ENCODE results near the gene RFX8.

Gene RFX8

DNA sequence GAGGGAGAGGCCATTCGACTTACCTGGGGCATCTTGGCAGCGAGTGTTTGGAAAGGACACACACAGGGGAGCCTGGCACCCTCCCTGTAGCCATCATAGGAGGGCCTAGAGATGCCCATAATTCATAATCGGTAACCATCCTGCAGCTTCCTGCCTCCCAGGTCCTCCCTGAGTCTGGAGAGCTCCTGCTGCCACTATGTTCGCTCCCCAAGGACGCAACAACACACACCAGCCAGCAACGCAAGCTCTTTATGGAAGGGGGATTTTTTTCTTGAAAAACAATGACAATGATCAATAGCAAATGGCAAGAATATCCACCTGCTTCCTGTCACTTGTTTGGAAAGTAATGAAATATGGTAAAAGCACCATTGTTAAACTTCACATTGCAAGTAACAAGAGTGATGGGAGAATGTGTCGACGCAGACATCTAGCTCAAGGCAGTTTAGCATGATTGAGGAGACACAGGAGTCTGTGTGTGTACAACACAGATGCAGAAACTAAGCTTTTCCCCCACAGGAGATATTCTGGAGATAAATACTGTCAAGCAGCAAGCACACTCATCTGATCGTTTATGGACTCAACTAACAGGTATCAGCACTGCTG is 62.7 kb downstream of the RFX8 start:
- no peak for DNase-seq (ENCODE audit: low read depth)
- TF ChIP-seq, protein P1, sequence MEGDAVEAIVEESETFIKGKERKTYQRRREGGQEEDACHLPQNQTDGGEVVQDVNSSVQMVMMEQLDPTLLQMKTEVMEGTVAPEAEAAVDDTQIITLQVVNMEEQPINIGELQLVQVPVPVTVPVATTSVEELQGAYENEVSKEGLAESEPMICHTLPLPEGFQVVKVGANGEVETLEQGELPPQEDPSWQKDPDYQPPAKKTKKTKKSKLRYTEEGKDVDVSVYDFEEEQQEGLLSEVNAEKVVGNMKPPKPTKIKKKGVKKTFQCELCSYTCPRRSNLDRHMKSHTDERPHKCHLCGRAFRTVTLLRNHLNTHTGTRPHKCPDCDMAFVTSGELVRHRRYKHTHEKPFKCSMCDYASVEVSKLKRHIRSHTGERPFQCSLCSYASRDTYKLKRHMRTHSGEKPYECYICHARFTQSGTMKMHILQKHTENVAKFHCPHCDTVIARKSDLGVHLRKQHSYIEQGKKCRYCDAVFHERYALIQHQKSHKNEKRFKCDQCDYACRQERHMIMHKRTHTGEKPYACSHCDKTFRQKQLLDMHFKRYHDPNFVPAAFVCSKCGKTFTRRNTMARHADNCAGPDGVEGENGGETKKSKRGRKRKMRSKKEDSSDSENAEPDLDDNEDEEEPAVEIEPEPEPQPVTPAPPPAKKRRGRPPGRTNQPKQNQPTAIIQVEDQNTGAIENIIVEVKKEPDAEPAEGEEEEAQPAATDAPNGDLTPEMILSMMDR (IDR thresholded peaks at IDR 0.05; ENCODE audit: insufficient read depth, low read depth, low read length, missing control alignments) = no peak
- H3K4me3 ChIP-seq (ENCODE audit: low read length) = no peak overlapping the region

DNA sequence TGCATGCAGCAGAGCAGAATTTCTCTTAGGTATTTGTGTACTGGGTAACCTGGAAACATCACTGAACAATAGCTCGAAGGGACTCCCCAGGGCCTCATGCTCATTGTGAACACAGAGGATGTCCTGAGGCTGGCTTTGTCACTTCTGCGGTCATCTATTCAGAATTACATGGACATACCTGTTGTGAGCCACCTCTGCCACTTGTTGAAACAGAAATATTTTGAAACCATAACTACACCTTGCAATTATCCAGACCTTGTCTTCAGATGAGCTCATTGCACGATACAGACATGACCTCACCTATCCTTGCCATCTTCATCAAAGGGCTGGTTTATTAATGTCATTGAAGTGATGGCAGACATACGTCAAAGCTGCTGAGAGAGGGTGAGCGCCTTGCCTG is 64.2 kb downstream of the RFX8 start:
- TF ChIP-seq, protein P1 (IDR thresholded peaks at IDR 0.05; ENCODE audit: insufficient read depth, low read depth, low read length, missing control alignments) = no peak
- DNase-seq (ENCODE audit: low read depth) = peak; percentile 66

DNA sequence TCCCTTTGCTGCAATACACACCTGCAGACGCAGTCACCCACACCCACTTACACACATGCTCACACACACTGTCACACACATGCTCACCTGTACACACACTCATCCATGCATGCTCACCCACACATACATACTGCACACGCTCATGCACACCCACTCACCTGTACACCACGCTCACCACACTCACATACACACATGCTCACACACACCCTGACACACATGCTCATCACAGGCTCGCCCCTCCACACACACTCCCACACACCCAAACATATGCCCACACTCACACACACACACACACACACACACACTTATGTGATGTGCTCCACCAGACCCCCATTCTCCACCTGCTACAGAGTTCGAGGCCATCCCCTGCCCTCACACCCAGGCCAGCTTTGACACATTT is 64.8 kb downstream of the RFX8 start:
- no peak for DNase-seq (ENCODE audit: low read depth)
- TF ChIP-seq, protein P1 (IDR thresholded peaks at IDR 0.05; ENCODE audit: insufficient read depth, low read depth, low read length, missing control alignments) = no peak
- H3K4me3 ChIP-seq (ENCODE audit: low read length) = no peak overlapping the region

More for the DNA sequence above, 64.2 kb downstream of the RFX8 start:
- no peak overlapping the region for H3K4me3 ChIP-seq (ENCODE audit: low read length)

DNA sequence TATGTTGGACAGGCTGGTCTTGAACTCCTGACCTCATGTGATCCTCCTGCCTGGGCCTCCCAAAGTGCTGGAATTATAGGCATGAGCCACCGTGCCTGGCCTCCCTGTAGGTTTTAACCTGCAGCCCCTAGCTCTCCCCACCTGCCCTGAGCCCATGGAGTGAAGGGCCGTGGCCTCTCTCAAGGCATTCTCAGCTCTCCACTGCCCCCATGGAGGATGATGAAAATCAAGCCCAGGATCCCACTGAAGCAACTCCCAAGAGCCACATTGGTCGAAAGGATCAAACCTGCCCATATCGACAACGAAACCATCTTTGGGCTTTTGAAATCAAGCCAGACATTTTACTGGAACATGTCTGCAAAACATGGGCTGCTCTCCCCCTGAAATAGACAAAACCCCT is 65.2 kb downstream of the RFX8 start:
- TF ChIP-seq, protein P1 (IDR thresholded peaks at IDR 0.05; ENCODE audit: insufficient read depth, low read depth, low read length, missing control alignments) = no peak
- H3K4me3 ChIP-seq (ENCODE audit: low read length) = no peak overlapping the region
- DNase-seq (ENCODE audit: low read depth) = no peak

DNA sequence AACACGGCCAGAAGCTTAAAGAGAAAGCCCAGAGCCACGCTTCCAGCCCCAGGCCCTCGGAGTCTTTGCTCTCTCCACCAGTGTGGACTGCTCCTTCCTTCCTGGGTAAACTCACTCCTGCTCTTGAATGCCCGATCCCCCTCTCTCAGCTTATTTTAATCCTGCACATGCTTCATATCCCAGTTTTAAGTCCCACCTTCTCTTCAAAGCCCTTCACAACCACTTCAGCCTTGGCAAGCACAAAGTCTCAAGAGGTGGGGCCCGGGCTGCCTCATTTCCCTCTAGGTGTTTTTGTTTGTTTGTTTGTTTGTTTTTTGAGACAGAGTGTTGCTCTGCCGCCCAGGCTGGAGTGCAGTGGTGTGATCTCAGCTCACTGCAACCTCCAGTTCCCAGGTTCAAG is 66.0 kb downstream of the RFX8 start:
- DNase-seq (ENCODE audit: low read depth) = no peak
- TF ChIP-seq, protein P1 (IDR thresholded peaks at IDR 0.05; ENCODE audit: insufficient read depth, low read depth, low read length, missing control alignments) = no peak

DNA sequence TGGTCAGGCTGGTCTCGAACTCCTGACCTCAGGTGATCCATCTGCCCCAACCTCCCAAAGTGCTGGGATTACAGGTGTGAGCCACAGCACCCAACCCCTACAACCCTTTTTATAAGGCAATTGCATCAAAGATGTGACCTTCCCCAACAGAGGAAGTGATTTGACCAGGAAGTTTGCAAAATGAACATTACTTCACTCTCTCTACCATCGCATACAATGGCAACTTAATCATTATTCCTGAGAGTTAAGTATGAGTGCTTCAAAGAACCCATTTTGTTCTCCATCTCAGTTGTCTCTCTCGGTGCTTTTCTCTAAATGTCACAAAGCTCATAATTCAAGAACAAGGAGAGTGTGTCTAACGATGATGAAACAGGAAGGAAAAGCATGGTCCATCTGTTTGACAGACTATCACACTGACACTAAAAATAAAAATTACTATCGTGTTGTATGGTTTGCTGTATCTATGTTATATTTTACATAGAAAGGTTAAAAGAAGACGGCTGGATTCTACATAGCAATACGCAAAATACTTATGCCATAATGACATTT is 69.5 kb downstream of the RFX8 start:
- no peak overlapping the region for H3K4me3 ChIP-seq (ENCODE audit: low read length)
- DNase-seq (ENCODE audit: low read depth) = no peak
- TF ChIP-seq, protein P1 (IDR thresholded peaks at IDR 0.05; ENCODE audit: insufficient read depth, low read depth, low read length, missing control alignments) = no peak

More for the DNA sequence above, 66.0 kb downstream of the RFX8 start:
- H3K4me3 ChIP-seq (ENCODE audit: low read length) = no peak overlapping the region

DNA sequence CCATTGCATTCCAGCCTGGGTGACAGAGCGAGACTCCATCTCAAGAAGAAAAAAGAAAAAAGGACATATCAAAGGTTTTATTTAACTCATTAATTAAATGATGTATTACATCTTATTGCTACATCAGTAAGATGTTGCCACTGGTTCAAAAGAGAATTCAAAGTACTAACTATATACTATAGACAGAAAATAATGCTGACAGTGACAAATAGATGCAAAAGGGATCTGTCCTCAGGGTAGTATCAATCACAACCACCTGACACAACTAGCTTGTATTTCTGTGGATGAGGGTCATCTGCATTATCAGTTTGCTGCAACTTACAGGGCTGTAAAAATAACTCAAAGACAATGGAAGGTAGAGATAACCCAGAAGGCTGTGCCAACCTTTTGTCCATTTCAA is 71.2 kb downstream of the RFX8 start:
- TF ChIP-seq, protein P1 (IDR thresholded peaks at IDR 0.05; ENCODE audit: insufficient read depth, low read depth, low read length, missing control alignments) = no peak
- H3K4me3 ChIP-seq (ENCODE audit: low read length) = no peak overlapping the region
- DNase-seq (ENCODE audit: low read depth) = no peak

Data from epithelial cell of esophagus (primary cell).